Endothelial cell of umbilical vein (primary cell): ENCODE data around the gene FAM161B. TPM values are rescaled to one million over a fixed set of nuclear protein-coding genes. Genes with fewer than 3 reads are reported as not detected.

Experiments
- BruUV-seq: library from RNA; stranded (reverse); fragments of 400-500 nt; replicated peaks from 2 replicates; lab custom pipeline; 2021; lab: Mats Ljungman, UMichigan
- CTCF ChIA-PET: fragments of 300-600, 350-600 bp; sonication (Branson Sonifier 250); formaldehyde crosslinking; loops from one replicate; lab custom pipeline; 2021; ENCODE audit warnings: antibody characterized with exemption, inconsistent platforms; lab: Charles Lee
- POLR2A ChIA-PET: fragments of 300-600, 350-600 bp; sonication (Branson Sonifier 250); formaldehyde crosslinking; loops from one replicate; lab custom pipeline; 2021; ENCODE audit warnings: antibody characterized with exemption, inconsistent platforms; lab: Charles Lee
- DNase-seq: peaks from one replicate; pipeline ENCODE4 v3.0.0-alpha.2; 2011; ENCODE audit warnings: low read depth, low spot score
- FAIRE-seq: peaks from 2 replicates; lab custom pipeline; 2011; peaks lifted over from hg19 to GRCh38; lab: Jason Lieb, UNC
- H2AFZ ChIP-seq: 2 replicates; pipeline ENCODE4 v1.6.0; 2012; ENCODE audit warnings: low read depth, low read length, control low read depth, inconsistent platforms
- H3K27ac ChIP-seq: 2 replicates; pipeline ENCODE4 v1.5.1; 2011; ENCODE audit warnings: low read depth, mild to moderate bottlenecking, control low read depth, low read length, moderate library complexity; ENCODE audit not compliant: insufficient read depth
- H3K27me3 ChIP-seq, 2 experiments: 2 replicates each; pipeline versions ENCODE4 v1.6.0 to v1.6.1; 2011; ENCODE audit warnings: low read length in 2 of 2, mixed read lengths in 1 of 2; ENCODE audit not compliant: control insufficient read depth in 2 of 2, insufficient read depth in 2 of 2
- H3K36me3 ChIP-seq, 2 experiments: 2 replicates in 1 of 2; 3 replicates in 1 of 2; pipeline ENCODE4 v1.5.1; 2011; ENCODE audit warnings: low read length in 2 of 2, mild to moderate bottlenecking in 1 of 2, moderate library complexity in 1 of 2; ENCODE audit not compliant: control insufficient read depth in 2 of 2, insufficient read depth in 2 of 2; ENCODE audit errors: extremely low read depth in 1 of 2
- H3K4me1 ChIP-seq: 3 replicates; pipeline ENCODE4 v1.5.1; 2011; ENCODE audit warnings: mild to moderate bottlenecking, low read length; ENCODE audit not compliant: control insufficient read depth, insufficient read depth; ENCODE audit errors: extremely low read depth
- H3K4me2 ChIP-seq: 2 replicates; pipeline ENCODE4 v1.6.1; 2011; ENCODE audit warnings: low read length, control low read depth, mixed read lengths; ENCODE audit not compliant: insufficient read depth
- H3K4me3 ChIP-seq, 3 experiments: fragments of 200-600 bp in 1 of 3; sonication (generic), shearing (Covaris generic) in 1 of 3; replicated peaks in 1 of 3; 2 replicates each; pipeline ENCODE4 v1.5.1; 2011 to 2016; ENCODE audit warnings: control low read depth in 3 of 3, low read length in 3 of 3, mild to moderate bottlenecking in 2 of 3, inconsistent platforms in 1 of 3, low read depth in 1 of 3, moderate library complexity in 1 of 3; ENCODE audit not compliant: insufficient read depth in 1 of 3
- H3K79me2 ChIP-seq: 2 replicates; pipeline ENCODE4 v1.6.0; 2012; ENCODE audit warnings: low read length, inconsistent platforms; ENCODE audit not compliant: control insufficient read depth, insufficient read depth
- H3K9ac ChIP-seq: replicated peaks from 2 replicates; pipeline ENCODE3; 2011; ENCODE audit warnings: low read length, control low read depth; ENCODE audit not compliant: insufficient read depth; ENCODE audit errors: extremely low read depth
- H3K9me1 ChIP-seq: replicated peaks from 3 replicates; pipeline ENCODE4 v1.6.0; 2011; ENCODE audit warnings: mild to moderate bottlenecking, low read length; ENCODE audit not compliant: control insufficient read depth, insufficient read depth; ENCODE audit errors: extremely low read depth
- H3K9me3 ChIP-seq: replicated peaks from 2 replicates; pipeline ENCODE4 v1.5.1; 2012; ENCODE audit warnings: low read length, inconsistent platforms; ENCODE audit not compliant: control insufficient read depth, insufficient read depth
- H4K20me1 ChIP-seq: replicated peaks from 2 replicates; pipeline ENCODE3; 2011; ENCODE audit warnings: mild to moderate bottlenecking, low read length; ENCODE audit not compliant: control insufficient read depth, insufficient read depth; ENCODE audit errors: extremely low read depth
- CTCF ChIP-seq, 2 donors: IDR thresholded peaks; 1 replicate in 1 of 2; 2 replicates in 1 of 2; pipeline ENCODE4 v1.5.1; 2011; ENCODE audit warnings: low read length in 2 of 2, mild to moderate bottlenecking in 2 of 2, moderate library complexity in 2 of 2, control low read depth in 1 of 2, inconsistent platforms in 1 of 2, low read depth in 1 of 2; ENCODE audit not compliant: insufficient read depth in 1 of 2; ENCODE audit errors: extremely low read depth in 1 of 2
- EZH2 ChIP-seq: IDR thresholded peaks from 2 replicates; pipeline ENCODE4 v1.6.1; 2012; ENCODE audit warnings: borderline replicate concordance, low read depth, mild to moderate bottlenecking, moderate library complexity, low read length, inconsistent platforms; ENCODE audit not compliant: severe bottlenecking
- FOS ChIP-seq: IDR thresholded peaks from 2 replicates; pipeline ENCODE4 v1.6.1; 2011; ENCODE audit warnings: mild to moderate bottlenecking, low read length, moderate library complexity, borderline replicate concordance; ENCODE audit not compliant: insufficient read depth
- GATA2 ChIP-seq: IDR thresholded peaks from 2 replicates; pipeline ENCODE4 v1.7.0; 2011; ENCODE audit warnings: low read depth, mild to moderate bottlenecking, moderate library complexity, mixed read lengths, low read length; ENCODE audit not compliant: insufficient read length, insufficient read depth
- JUN ChIP-seq: IDR thresholded peaks from 2 replicates; pipeline ENCODE4 v1.6.1; 2011; ENCODE audit warnings: borderline replicate concordance, low read depth; ENCODE audit not compliant: insufficient read length, insufficient read depth
- MAX ChIP-seq: IDR thresholded peaks from 2 replicates; pipeline ENCODE4 v1.6.1; 2011; ENCODE audit not compliant: insufficient read depth, insufficient read length
- MYC ChIP-seq: IDR thresholded peaks from one replicate; pipeline ENCODE4 v1.6.1; 2011; ENCODE audit warnings: mild to moderate bottlenecking, low read depth, low read length
- POLR2A ChIP-seq: IDR thresholded peaks from 2 replicates; pipeline ENCODE4 v1.6.1; 2012; ENCODE audit warnings: low read depth, mild to moderate bottlenecking, control low read depth, low read length
- POLR2AphosphoS5 ChIP-seq: IDR thresholded peaks from 2 replicates; pipeline ENCODE4 v1.6.1; 2012; ENCODE audit warnings: low read depth, mild to moderate bottlenecking, control low read depth, low read length, moderate library complexity; ENCODE audit not compliant: insufficient read depth
- dilution Hi-C: fragments of 300-500 bp; cut with MboI; formaldehyde crosslinking; loops from one replicate; pipeline ENCODE4 v1.15.0; 2019; ENCODE audit warnings: low sequenced_read_pairs; ENCODE audit not compliant: extremely low pct_ligation_motif_present
- intact Hi-C: fragments of 100-400 bp; cut with micrococcal nuclease; formaldehyde crosslinking; loops from one replicate; pipeline ENCODE4 v1.10.0; 2022
- polyA plus RNA-seq, 4 experiments: library from polyadenylated mRNA; depleted of rRNA in 3 of 4; stranded (reverse) in 3 of 4; unstranded in 1 of 4; fragments of >200 nt; gene quantifications; 2 replicates each; pipeline versions ENCODE4 v1.2.1 to v1.2.3, GENCODE V29; 2011 to 2012; ENCODE audit warnings: missing spikeins in 1 of 4
- total RNA-seq: library from RNA; stranded (reverse); gene quantifications from 2 replicates; pipeline ENCODE4 v1.2.3, GENCODE V29; 2021

FAM161B gene
- total and polyA plus RNA-seq, 2 donors (not counting 3 experiments of a cell fraction or from before 2014, with no cell fraction given) = 1.6 to 3.1 TPM

GRCh38 chr14:73913256-73913655 lies 36.6 kb downstream of the FAM161B start:
- Histone ChIP-seq H3K27me3 (no peaks in the 10 kb centered on the region), H3K9me1 (no peaks in the 10 kb centered on the region), H4K20me1 (no peaks in the 10 kb centered on the region), H3K9ac (no peak overlapping the region), H3K36me3 (peaks cover 23 to 31% of the 10 kb centered on the region in 2 experiments), H3K79me2 (peaks cover 5% of the 10 kb centered on the region), H3K9me3 (no peaks in the 10 kb centered on the region), H3K4me1 (no peaks in the 10 kb centered on the region), H2AFZ (no peak overlapping the region), H3K4me2 (no peak overlapping the region), H3K4me3 (no peak overlapping the region), H3K27ac (no peak overlapping the region)
- DNase-seq (no peak), FAIRE-seq (no peak)
- POLR2A ChIA-PET = no interaction called here
- intact Hi-C loops (no loop called here), dilution Hi-C loops (no loop called here)
- TF ChIP-seq POLR2AphosphoS5 (no peak), MAX (no peak), JUN (no peak), FOS (no peak), GATA2 (no peak), EZH2 (no peak), POLR2A (no peak), MYC (no peak), CTCF (IDR thresholded peaks at IDR 0.05; ENCODE audit: extremely low read depth in 1 of 2, insufficient read depth in 1 of 2, low read depth in 1 of 2, low read length in 2 of 2) (no peak)
- CTCF ChIA-PET = interaction anchor here (0.6 to 1.2 kb wide), 2 partner anchors 23 to 405 kb away, joined by 5 to 6 read pairs; no protein-coding TSS in a partner anchor
- no TSS peak for BruUV-seq
